ENCODE results near the gene RBM27. TPM values are rescaled to one million over a fixed set of nuclear protein-coding genes. Genes with fewer than 3 reads are reported as not detected.

RBM27 gene
- polyA plus RNA-seq, 1 of the 3 experiments (the other 2 are of a cell fraction): 8.2 TPM

DNA sequence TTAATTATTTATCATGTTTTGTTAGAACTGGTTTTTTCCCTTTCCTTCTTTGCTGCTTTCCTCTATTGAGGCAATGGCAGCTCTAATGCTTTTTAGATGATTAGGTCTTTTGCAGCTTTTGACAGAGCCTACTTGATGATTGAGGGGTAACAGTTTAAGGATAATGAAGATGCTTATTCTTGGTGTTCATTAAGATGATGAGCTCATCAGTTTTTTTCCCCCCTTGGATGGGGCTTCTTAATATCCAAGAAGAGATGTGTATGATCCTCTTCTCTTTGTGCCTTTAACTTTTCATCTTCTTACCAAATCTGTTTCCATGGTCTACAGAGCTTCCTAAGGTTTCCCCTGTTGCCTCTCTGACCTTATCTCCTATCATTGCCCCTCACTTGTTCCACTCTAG is 15.8 kb downstream of the RBM27 start:
- peaks cover 4% of the 10 kb centered on the region for H3F3A ChIP-seq (replicated peaks; ENCODE audit: insufficient read depth)
- no peaks in the 10 kb centered on the region for H3K9me2 ChIP-seq
- H3K27ac ChIP-seq (ENCODE audit: low read depth in 2 of 2, low read length in 1 of 2): no peak overlapping the region
- peaks cover 34% of the 10 kb centered on the region for H4K20me1 ChIP-seq (ENCODE audit: insufficient read depth)
- ChIA-PET POLR2A (no interaction called here), CTCF (interaction anchor here (1.4 kb wide), 1 partner anchor 240 kb away, joined by 3 read pairs; no protein-coding TSS in a partner anchor)
- DNase-seq: no peak
- H3K4me3 ChIP-seq (ENCODE audit: low read depth in 2 of 2, low read length in 1 of 2): no peak overlapping the region
- H3K27me3 ChIP-seq (ENCODE audit: insufficient read depth): no peaks in the 10 kb centered on the region
- H3K9me3 ChIP-seq: no peaks in the 10 kb centered on the region
- H2AFZ ChIP-seq (ENCODE audit: low read depth): no peak overlapping the region
- TF ChIP-seq RFX5 (IDR thresholded peaks at IDR 0.05; ENCODE audit: low read length): no peak
- no peak for TF ChIP-seq NRF1 (IDR thresholded peaks at IDR 0.05; ENCODE audit: low read depth, low read length)
- TF ChIP-seq, protein P1, sequence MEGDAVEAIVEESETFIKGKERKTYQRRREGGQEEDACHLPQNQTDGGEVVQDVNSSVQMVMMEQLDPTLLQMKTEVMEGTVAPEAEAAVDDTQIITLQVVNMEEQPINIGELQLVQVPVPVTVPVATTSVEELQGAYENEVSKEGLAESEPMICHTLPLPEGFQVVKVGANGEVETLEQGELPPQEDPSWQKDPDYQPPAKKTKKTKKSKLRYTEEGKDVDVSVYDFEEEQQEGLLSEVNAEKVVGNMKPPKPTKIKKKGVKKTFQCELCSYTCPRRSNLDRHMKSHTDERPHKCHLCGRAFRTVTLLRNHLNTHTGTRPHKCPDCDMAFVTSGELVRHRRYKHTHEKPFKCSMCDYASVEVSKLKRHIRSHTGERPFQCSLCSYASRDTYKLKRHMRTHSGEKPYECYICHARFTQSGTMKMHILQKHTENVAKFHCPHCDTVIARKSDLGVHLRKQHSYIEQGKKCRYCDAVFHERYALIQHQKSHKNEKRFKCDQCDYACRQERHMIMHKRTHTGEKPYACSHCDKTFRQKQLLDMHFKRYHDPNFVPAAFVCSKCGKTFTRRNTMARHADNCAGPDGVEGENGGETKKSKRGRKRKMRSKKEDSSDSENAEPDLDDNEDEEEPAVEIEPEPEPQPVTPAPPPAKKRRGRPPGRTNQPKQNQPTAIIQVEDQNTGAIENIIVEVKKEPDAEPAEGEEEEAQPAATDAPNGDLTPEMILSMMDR (IDR thresholded peaks at IDR 0.05): no peak
- no peak for TF ChIP-seq POLR2AphosphoS5 (IDR thresholded peaks at IDR 0.05; ENCODE audit: low read depth, low read length)
- TF ChIP-seq MXI1 (IDR thresholded peaks at IDR 0.05; ENCODE audit: low read depth, low read length): no peak
- no peak for TF ChIP-seq SIN3A (IDR thresholded peaks at IDR 0.05; ENCODE audit: borderline replicate concordance, low read depth, low read length)
- TF ChIP-seq GABPA (IDR thresholded peaks at IDR 0.05; ENCODE audit: low read depth): no peak
- TF ChIP-seq, protein P2, sequence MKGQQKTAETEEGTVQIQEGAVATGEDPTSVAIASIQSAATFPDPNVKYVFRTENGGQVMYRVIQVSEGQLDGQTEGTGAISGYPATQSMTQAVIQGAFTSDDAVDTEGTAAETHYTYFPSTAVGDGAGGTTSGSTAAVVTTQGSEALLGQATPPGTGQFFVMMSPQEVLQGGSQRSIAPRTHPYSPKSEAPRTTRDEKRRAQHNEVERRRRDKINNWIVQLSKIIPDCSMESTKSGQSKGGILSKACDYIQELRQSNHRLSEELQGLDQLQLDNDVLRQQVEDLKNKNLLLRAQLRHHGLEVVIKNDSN (IDR thresholded peaks at IDR 0.05; ENCODE audit: borderline replicate concordance, low read depth): no peak
- no peak for TF ChIP-seq TAF1 (IDR thresholded peaks at IDR 0.05; ENCODE audit: borderline replicate concordance, low read depth, low read length)
- TF ChIP-seq EZH2phosphoT487 (IDR thresholded peaks at IDR 0.05; ENCODE audit: borderline replicate concordance, low read depth): no peak
- no peak for TF ChIP-seq SMC3 (IDR thresholded peaks at IDR 0.05; ENCODE audit: low read depth, low read length)
- TF ChIP-seq FOXM1 (IDR thresholded peaks at IDR 0.05; ENCODE audit: low read depth): no peak
- TF ChIP-seq FOXJ3 (CRISPR knock-in tag; IDR thresholded peaks at IDR 0.05): no peak
- no peak for TF ChIP-seq GATA2 (CRISPR knock-in tag; IDR thresholded peaks at IDR 0.05)
- no peak for TF ChIP-seq TEAD4 (IDR thresholded peaks at IDR 0.05; ENCODE audit: borderline replicate concordance, insufficient read depth)
- no peak for TF ChIP-seq TCF12 (IDR thresholded peaks at IDR 0.05)
- H3K36me3 ChIP-seq (replicated peaks in 1 of 2; ENCODE audit: control insufficient read depth in 1 of 2, insufficient read depth in 2 of 2, low read length in 1 of 2): peaks cover 11 to 33% of the 10 kb centered on the region in 2 experiments
- H3K4me2 ChIP-seq: no peak overlapping the region
- H3K9ac ChIP-seq: no peak overlapping the region
- H3K79me2 ChIP-seq (ENCODE audit: insufficient read depth): peaks cover 88% of the 10 kb centered on the region
- peaks cover 0 to under 1% of the 10 kb centered on the region in 2 experiments; a peak in 2 of 4 replicates for H3K4me1 ChIP-seq (ENCODE audit: control insufficient read depth in 1 of 2, insufficient read depth in 2 of 2, low read depth in 1 of 2, low read length in 1 of 2)

DNA sequence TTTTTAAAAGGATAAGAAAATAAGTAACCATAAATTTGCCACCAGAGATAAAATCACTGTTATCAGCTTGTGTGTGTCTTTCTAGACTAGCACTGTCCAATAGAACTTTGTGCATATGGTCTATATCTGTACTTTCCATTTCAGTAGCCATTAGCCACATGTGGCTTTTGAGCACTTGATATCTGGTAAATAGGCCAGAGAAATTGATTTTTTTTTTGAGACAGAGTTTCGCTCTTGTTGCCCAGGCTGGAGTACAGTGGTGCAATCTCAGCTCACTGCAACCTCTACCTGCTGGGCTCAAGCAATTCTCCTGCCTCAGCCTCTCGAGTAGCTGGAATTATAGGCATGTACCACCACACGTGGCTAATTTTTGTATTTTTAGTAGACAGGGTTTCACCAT is 17.8 kb downstream of the RBM27 start:
- Histone ChIP-seq H3K9me3 (no peaks in the 10 kb centered on the region), H3K4me3 (ENCODE audit: low read depth in 2 of 2, low read length in 1 of 2) (no peak overlapping the region), H3K9me2 (no peaks in the 10 kb centered on the region), H3K36me3 (replicated peaks in 1 of 2; ENCODE audit: control insufficient read depth in 1 of 2, insufficient read depth in 2 of 2, low read length in 1 of 2) (peaks cover 11 to 44% of the 10 kb centered on the region in 2 experiments), H2AFZ (ENCODE audit: low read depth) (no peak overlapping the region), H3F3A (replicated peaks; ENCODE audit: insufficient read depth) (peaks cover 4% of the 10 kb centered on the region), H3K27me3 (ENCODE audit: insufficient read depth) (no peaks in the 10 kb centered on the region), H3K9ac (no peak overlapping the region), H4K20me1 (ENCODE audit: insufficient read depth) (peaks cover 16% of the 10 kb centered on the region), H3K4me2 (no peak overlapping the region), H3K27ac (ENCODE audit: low read depth in 2 of 2, low read length in 1 of 2) (no peak overlapping the region), H3K79me2 (ENCODE audit: insufficient read depth) (peaks cover 77% of the 10 kb centered on the region), H3K4me1 (ENCODE audit: control insufficient read depth in 1 of 2, insufficient read depth in 2 of 2, low read depth in 1 of 2, low read length in 1 of 2) (no peaks in the 10 kb centered on the region; a peak in 1 of 4 replicates)
- TF ChIP-seq MEF2A (IDR thresholded peaks at IDR 0.05; ENCODE audit: borderline replicate concordance, low read depth): no peak
- no peak for TF ChIP-seq RFX5 (IDR thresholded peaks at IDR 0.05; ENCODE audit: low read length)
- no peak for TF ChIP-seq CHD2 (IDR thresholded peaks at IDR 0.05; ENCODE audit: low read length, partially characterized antibody)
- TF ChIP-seq YY1 (IDR thresholded peaks at IDR 0.05; ENCODE audit: low read depth): no peak
- TF ChIP-seq, protein P1 (IDR thresholded peaks at IDR 0.05): no peak
- 90% methylated on average over 3 of the region's 3 CpGs for WGBS (ENCODE audit: low lambda C conversion rate)
- POLR2A ChIA-PET: no interaction called here
- DNase-seq: peak; percentile 24
- CTCF ChIA-PET: no interaction called here
